Activated CD8-positive, alpha-beta memory T cell treated with anti-CD3 and anti-CD28 coated beads, Interleukin-2, amount 50 U/mL, for 4 hours (primary cell): Measurements from ENCODE around the gene RPTOR.

Source experiments
- DNase-seq: peaks from one replicate; pipeline ENCODE4 v3.0.0-alpha.2; 2020

Gene RPTOR

DNA sequence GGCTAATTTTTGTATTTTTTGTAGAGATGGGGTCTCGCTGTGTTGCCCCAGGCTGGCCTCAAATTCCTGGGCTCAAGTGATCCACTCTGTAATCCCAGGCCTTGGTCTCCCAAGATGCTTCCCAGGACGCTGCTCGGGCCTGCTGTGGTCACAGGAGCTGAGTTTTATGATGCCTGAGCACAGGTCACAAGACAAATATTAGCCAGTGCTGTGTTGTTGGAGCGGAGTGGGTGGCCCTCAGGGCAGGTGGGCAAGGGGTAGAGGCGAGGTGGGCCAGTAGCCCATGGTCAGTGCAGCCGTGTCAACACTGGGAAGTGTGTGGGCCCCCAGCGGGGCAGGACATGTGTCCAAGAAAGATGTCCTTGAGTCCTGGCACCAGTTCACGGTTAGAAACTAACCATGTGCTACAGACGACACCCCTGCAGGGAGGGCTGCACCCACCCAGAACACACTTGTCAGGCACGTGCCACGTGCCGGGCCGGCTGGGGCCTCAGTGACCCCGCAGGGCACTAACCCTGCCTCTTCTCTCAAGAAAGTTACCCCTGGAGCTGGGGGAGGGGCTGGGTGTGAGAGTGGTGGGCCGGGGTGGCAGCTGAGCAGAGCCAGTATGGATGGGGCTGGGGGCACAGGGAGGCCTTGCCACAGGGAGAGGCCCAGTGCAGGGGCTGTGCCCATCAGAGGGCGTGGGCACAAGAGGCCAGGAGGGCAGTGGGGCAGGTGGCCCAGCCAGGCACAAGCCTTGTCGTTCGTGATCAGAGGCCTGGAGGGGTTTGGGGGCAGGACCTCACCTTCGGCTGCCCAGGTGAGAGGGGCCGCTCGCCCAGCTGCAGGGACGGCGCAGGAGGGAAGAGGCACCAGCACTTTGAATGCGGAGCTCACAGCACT, 343.9 kb downstream of the RPTOR start:
- no peak for DNase-seq

GRCh38 chr17:80889231-80890195, 344.9 kb downstream of the RPTOR start:
- DNase-seq, result no peak

GRCh38 chr17:80890196-80890920, 345.7 kb downstream of the RPTOR start:
- no peak for DNase-seq

- no peak for DNase-seq
Observed at GRCh38 chr17:80890921-80891396, 346.3 kb downstream of the RPTOR start.

DNA sequence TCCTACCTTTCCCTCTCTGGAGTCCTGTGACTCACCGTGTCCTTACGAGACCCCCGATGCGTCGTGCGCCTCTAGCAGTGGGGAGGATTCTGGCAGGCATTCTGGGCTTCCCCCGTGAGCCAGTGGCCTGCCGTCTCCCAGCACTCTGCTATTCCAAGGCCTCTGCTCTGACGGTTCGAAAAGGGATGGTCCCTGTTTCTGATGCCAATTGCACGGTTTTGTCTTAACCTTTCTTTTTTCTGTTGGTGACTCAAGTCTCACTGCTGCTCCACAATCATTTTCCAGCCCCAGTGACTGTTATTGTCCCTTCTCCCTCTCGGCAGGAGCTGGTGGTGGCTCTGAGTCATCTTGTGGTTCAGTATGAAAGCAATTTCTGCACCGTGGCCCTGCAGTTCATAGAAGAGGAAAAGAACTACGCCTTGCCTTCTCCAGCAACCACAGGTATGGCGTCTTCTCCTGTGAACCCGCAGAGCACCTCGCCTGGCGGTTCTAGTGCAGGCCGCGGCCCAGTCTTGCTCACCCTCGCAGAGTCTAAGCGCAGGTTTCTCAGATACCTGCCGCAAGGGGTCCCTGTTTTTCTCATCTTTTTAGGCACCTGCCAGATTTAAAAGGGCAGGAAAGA, 346.9 kb downstream of the RPTOR start:
- DNase-seq, result peak; percentile 64

DNA sequence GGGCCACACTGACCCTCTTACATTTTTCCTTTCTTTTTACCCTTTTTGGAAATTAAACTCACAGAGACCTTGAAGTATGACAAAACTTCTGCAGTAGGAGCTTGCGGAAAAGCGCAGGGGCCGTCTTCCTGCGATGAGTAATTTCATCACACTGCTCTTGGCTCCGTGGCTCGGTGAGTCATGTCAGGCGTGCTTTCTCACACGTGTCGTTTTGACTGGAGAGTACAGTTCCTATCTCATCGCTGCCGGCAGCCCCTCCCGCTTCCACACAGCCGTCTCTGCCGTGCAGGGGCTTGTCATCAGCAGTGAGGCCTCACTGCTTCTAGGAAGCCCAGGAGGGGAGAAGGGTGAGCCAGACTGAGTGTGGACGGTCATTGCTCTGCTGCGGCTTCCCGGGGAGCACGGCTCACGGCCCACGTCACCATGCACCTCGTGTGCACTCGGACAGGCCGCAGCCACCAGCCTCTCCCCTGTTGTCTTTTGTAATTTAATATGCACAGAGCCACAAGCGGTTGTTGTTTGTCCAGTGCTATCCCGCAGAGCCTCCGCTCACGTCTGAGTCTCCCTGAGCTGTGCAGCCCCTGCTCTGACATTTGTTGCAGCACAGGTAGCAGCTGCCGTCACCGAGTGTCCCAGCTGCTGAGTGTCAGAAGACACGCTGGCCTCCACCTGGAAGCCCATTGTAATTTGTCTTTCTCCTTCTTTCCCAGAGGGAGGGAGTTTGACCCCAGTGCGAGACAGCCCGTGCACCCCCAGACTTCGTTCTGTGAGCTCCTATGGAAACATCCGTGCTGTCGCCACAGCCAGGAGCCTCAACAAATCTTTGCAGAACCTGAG, 347.6 kb downstream of the RPTOR start:
- DNase-seq, result peak; percentile 75

DNA sequence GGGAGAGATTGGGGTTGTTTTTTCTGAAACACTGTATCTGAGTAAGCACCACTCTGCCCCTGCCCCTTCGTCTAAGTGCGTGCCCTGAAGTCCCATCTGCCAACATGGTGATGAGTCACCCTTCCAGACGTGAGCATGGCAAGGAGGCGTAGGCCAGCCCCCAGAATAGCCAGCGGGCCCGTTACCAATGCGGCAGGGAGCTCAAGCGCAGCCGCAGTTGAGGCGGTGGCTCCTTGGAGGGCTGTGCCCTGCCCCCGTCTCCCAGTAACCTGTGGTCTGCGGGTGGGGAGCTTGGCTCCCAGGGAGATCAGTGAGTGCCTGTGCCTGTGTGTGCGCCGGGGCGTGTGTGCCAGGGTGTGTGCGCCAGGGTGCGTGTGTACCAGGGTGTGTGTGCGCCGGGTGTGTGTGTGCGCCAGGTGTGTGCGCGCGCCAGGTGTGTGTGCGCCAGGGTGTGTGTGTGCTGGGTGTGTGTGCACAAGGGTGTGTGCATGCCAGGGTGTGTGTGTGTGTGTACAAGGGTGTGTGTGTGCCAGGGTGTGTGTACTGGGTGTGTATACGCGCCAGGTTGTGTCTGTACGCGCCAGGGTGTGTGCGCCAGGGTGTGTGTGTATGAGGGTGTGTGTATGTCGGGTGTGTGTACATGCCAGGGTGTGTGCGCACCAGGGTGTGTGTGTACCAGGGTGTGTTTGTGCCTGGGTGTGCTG, 348.4 kb downstream of the RPTOR start:
- DNase-seq, result peak; percentile 44

- no peak for DNase-seq
Observed at GRCh38 chr17:80893604-80894438, 349.2 kb downstream of the RPTOR start.

- no peak for DNase-seq
Observed at GRCh38 chr17:80894439-80894721, 349.7 kb downstream of the RPTOR start.

- DNase-seq, result no peak
Observed at GRCh38 chr17:80894726-80895125, 350.1 kb downstream of the RPTOR start.

DNA sequence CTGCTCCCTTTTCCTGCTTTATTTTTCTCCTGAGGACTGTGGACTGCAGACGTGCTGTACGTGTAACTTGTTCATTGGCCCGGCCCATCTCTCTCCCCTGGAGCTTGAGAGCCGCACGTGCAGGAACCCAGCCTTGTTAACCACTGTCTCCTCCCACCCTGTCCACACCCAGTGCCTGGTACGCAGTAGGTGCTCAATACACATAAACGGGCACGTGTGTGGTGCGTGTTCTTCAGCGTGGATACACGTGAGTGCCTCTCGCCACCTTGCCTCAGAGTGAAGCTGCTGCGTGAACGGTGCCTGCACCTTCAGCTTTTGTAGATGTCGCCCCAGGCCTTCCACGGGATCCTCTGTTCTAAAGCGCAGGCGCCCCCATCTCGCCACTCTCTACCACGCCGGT, 350.7 kb downstream of the RPTOR start:
- DNase-seq, result no peak

- DNase-seq, result no peak
Observed at GRCh38 chr17:80898716-80899115, 354.1 kb downstream of the RPTOR start.

DNA sequence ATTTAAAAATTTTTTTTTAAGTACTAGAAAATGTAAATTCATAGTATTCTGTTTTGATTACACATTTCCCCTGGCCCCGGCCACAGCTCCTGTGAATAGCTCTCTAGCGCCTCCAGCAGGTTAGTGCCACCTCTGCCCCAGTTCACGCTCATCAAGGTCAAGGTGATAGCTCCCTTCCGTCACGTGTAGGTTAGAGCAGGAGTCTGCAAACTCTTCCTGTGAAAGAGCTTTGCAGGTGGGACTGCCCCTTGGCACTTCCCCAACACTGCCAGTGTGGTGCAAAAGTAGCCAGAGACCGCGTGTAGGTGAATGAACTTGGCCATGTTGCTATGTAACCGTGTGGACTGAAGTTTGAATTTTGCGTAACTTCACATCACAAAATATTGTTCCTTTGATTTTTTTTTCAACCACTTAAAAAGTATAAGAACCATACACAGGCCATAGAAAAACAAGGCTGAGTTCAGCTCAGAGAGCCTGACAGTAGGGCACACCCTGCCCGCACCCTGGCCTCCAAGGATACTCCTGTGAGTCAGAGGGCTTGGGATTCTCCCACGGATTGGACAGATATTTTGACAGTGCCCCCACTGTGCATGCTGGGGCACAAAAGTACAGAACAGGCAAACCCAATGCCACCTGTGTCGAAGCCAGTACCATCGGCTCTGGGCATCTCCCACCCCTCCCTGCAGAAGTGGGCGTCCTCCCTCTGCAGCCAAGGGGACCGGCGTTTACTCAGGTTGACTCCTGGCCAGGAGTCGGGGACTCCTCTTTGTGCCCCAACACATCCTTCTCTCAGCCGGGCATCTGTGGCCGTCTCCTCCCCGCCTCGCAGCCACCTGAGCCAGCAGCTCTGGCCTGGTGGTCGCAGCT, 355.0 kb downstream of the RPTOR start:
- peak; percentile 77 for DNase-seq

DNA sequence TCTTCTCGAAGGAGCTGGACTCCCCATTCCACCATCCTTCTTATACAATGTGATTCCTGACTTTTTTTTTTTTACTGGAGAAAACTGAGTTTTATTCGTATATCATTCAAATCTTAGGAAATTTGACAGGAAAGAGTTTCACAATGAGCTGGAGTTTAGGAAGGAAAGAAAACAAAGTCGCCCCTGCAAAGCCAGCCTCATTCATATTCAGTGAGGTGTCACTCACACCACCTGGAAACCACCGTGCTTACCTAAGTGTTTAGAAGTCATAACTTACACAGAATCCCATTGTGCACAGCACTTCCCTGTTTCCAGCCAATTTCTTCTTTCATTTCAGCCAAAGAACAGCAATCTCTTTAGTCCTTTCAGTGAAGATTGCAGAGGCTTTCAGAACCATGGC, 356.7 kb downstream of the RPTOR start:
- DNase-seq, result no peak

DNA sequence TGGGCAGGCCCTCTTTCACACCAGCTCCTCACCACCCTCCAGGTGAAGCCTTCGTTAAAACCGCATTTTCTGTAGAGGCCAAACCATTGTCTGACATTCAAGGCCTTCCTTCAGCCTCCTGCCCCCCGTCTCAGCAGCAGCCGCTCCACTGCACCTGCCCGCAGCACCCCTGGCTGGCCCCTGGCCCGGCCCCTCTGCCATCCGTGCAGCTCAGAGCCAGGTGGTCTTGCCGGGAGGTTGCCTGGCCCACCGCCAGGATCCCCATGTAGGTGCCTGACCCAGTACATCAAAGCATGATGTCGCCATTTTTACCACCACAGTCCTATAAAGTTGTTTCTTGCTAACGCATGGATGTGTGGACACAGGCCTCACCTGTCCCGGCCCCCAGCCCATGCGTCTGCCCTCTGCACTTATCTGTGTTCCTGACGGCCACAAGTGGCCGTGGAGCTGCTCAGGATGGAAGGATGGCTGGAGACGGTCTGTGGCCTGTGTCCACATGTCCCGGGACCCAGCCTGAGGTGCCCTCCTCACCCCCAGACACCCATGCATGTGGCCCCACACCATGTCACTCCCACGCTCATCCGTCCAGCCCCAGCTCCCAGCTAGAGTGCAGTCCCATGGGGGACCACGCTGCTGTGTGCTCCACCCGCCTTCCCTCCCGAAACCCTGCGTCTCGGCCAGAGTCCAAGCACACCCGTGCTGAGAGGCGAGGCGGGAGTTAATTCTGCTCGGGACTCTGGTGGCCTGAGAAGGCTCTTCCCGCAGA, 357.7 kb downstream of the RPTOR start:
- no peak for DNase-seq

- DNase-seq, result no peak
Observed at GRCh38 chr17:80902963-80903611, 358.4 kb downstream of the RPTOR start.

- no peak for DNase-seq
Observed at GRCh38 chr17:80904036-80904753, 359.6 kb downstream of the RPTOR start.
